Superior temporal gyrus (tissue), 1 donor: ENCODE results near the gene PSRC1.
A peak's percentile ranks its signal among the peaks of the same experiment; 100 is the strongest.

Experiments used
- DNase-seq: peaks from one replicate; pipeline ENCODE4 v3.0.0-alpha.2; 2016; ENCODE audit errors: extremely low spot score

The PSRC1 gene

GRCh38 chr1:109258481-109259466 lies 24.2 kb downstream of the PSRC1 start:
- DNase-seq: no peak

- DNase-seq: no peak
Measured at GRCh38 chr1:109257682-109258421, 25.1 kb downstream of the PSRC1 start.

GRCh38 chr1:109256971-109257681 lies 25.8 kb downstream of the PSRC1 start:
- no peak for DNase-seq

GRCh38 chr1:109256085-109256484 lies 26.9 kb downstream of the PSRC1 start:
- no peak for DNase-seq

- DNase-seq: no peak
Measured at GRCh38 chr1:109255678-109256077, 27.3 kb downstream of the PSRC1 start.

GRCh38 chr1:109255097-109255651 lies 27.8 kb downstream of the PSRC1 start:
- DNase-seq: no peak

- DNase-seq: no peak
Measured at GRCh38 chr1:109254621-109255096, 28.3 kb downstream of the PSRC1 start.

- DNase-seq: no peak
Measured at GRCh38 chr1:109253803-109254620, 28.9 kb downstream of the PSRC1 start.

GRCh38 chr1:109252893-109253802 lies 29.8 kb downstream of the PSRC1 start:
- peak; percentile 77 for DNase-seq

- DNase-seq: no peak
Measured at GRCh38 chr1:109252167-109252892, 30.6 kb downstream of the PSRC1 start.

- DNase-seq: no peak
Measured at GRCh38 chr1:109251277-109252166, 31.4 kb downstream of the PSRC1 start.

- DNase-seq: no peak
Measured at GRCh38 chr1:109250454-109251276, 32.3 kb downstream of the PSRC1 start.

GRCh38 chr1:109249654-109250401 lies 33.1 kb downstream of the PSRC1 start:
- no peak for DNase-seq

GRCh38 chr1:109248797-109249629 lies 33.9 kb downstream of the PSRC1 start, which contains the start of gene CELSR2:
Gene CELSR2 (plus strand): TSS chr1:109249539. CDS start chr1:109250080, 541 bp downstream.
- peak; percentile 75 for DNase-seq

GRCh38 chr1:109248444-109248796 lies 34.5 kb downstream of the PSRC1 start:
- DNase-seq: no peak
